GM10266 (cell line): ENCODE measurements around the gene IRS2.

Source experiments
- DNase-seq: peaks from one replicate; pipeline ENCODE4 v3.0.0; 2012; ENCODE audit errors: extremely low spot score
- CTCF ChIP-seq: IDR thresholded peaks from 2 replicates; pipeline ENCODE4 v1.5.1; 2012; ENCODE audit warnings: mild to moderate bottlenecking, low read depth; ENCODE audit not compliant: control insufficient read depth, insufficient read depth; ENCODE audit errors: missing control alignments

IRS2 gene

GRCh38 chr13:109751477-109751876 is 34.9 kb downstream of the IRS2 start:
- no peak for DNase-seq
- TF ChIP-seq CTCF: no peak

GRCh38 chr13:109750221-109750775 is 36.1 kb downstream of the IRS2 start:
- no peak for TF ChIP-seq CTCF
- DNase-seq: no peak

- no peak for TF ChIP-seq CTCF
- no peak for DNase-seq
These were observed 37.0 kb downstream of the IRS2 start for GRCh38 chr13:109749365-109749764.

- no peak for TF ChIP-seq CTCF
- no peak for DNase-seq
These were observed 37.7 kb downstream of the IRS2 start for GRCh38 chr13:109748677-109749076.

- TF ChIP-seq CTCF: no peak
These were observed 38.9 kb downstream of the IRS2 start for GRCh38 chr13:109747524-109747923.

GRCh38 chr13:109746364-109746763 is 40.0 kb downstream of the IRS2 start:
- DNase-seq: no peak
- no peak for TF ChIP-seq CTCF

More at GRCh38 chr13:109747524-109747923, 38.9 kb downstream of the IRS2 start:
- DNase-seq: no peak

- no peak for DNase-seq
- no peak for TF ChIP-seq CTCF
These were observed 40.7 kb downstream of the IRS2 start for GRCh38 chr13:109745702-109746101.
